ENCODE results near the gene ERBB4. TPM values are rescaled to one million over a fixed set of nuclear protein-coding genes. Genes with fewer than 3 reads are reported as not detected.

The ERBB4 gene
- total RNA-seq, 3 donors from 2014 or later = 1.6 to 53.1 (median 18.4) TPM

DNA sequence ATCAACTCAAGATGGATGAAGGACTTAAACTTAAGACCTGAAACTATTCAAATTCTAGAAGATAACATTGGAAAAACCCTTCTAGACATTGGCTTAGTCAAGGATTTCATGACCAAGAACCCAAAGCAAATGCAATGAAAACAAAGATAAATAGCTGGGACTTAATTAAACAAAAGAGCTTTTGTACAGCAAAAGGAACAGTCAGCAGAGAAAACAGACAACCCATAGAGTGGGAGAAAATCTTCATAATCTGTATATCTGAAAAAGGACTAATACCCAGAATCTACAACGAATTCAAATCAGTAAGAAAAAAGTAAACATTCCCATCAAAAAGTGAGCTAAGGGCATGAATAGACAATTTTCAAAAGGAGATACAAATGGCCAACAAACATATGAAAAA is 171.2 kb downstream of the ERBB4 start:
- no peak overlapping the region for H3K27ac ChIP-seq
- TF ChIP-seq, protein P1, sequence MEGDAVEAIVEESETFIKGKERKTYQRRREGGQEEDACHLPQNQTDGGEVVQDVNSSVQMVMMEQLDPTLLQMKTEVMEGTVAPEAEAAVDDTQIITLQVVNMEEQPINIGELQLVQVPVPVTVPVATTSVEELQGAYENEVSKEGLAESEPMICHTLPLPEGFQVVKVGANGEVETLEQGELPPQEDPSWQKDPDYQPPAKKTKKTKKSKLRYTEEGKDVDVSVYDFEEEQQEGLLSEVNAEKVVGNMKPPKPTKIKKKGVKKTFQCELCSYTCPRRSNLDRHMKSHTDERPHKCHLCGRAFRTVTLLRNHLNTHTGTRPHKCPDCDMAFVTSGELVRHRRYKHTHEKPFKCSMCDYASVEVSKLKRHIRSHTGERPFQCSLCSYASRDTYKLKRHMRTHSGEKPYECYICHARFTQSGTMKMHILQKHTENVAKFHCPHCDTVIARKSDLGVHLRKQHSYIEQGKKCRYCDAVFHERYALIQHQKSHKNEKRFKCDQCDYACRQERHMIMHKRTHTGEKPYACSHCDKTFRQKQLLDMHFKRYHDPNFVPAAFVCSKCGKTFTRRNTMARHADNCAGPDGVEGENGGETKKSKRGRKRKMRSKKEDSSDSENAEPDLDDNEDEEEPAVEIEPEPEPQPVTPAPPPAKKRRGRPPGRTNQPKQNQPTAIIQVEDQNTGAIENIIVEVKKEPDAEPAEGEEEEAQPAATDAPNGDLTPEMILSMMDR (IDR thresholded peaks at IDR 0.05) = no peak
- TF ChIP-seq POLR2AphosphoS5 (IDR thresholded peaks at IDR 0.05) = no peak
- no peak for TF ChIP-seq POLR2A (IDR thresholded peaks at IDR 0.05)
- DNase-seq (ENCODE audit: low spot score in 2 of 2) = no peak
- H3K4me3 ChIP-seq = no peak overlapping the region
- H3K36me3 ChIP-seq = no peaks in the 10 kb centered on the region
- intact Hi-C loops (cut with DNase I; ENCODE audit: low total_unique reads) = no loop called here
- no peaks in the 10 kb centered on the region for H3K4me1 ChIP-seq
- no peaks in the 10 kb centered on the region for H3K27me3 ChIP-seq
- H3K9me3 ChIP-seq = no peaks in the 10 kb centered on the region

DNA sequence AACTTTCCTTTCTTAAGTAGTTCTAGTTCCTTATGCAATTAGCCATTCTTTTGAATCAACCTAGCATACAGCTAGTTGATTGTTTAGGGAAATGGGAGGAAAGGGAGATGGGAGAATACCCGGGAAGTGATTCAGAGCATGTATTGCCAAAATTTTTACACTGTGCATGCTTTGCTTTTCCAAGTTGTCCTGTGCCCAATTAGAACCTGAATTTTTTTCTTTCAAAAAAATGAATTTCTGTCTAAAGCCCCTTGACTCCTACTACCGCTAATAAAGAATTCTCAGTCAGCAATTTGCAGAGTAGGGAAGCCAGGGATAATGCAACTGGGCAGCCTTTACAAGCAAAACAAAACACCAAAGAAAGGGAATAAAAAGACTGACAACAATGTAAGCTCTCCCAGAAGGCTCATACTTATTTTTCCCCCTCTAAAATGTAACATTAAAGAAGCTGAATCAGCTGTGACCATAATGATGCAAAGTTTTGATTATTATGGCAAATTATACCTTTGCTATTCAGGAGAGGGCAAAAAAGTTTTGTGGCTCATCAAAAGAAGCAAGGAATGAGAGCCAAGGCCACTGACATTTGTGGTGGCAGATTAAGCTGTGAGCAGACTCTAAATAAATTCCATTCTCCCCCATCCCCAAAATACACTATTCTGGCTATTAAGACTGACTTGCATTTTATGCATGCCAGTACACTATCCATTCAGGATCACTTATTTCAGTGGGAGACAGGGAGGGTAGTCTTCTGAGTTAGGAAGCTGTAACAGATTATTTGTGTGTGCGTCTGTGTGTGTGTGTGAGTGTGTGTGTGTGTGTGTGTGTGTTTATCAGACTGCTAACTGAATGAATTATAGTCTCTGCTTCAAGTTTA is 174.3 kb downstream of the ERBB4 start:
- Histone ChIP-seq H3K4me1 (no peaks in the 10 kb centered on the region), H3K36me3 (no peaks in the 10 kb centered on the region), H3K27ac (no peak overlapping the region), H3K27me3 (no peaks in the 10 kb centered on the region), H3K4me3 (no peak overlapping the region), H3K9me3 (no peaks in the 10 kb centered on the region)
- intact Hi-C loops (cut with DNase I; ENCODE audit: low total_unique reads) = no loop called here
- no peak for DNase-seq (ENCODE audit: low spot score in 2 of 2)
- TF ChIP-seq POLR2AphosphoS5 (IDR thresholded peaks at IDR 0.05) = no peak
- TF ChIP-seq, protein P1 (IDR thresholded peaks at IDR 0.05) = no peak
- TF ChIP-seq POLR2A (IDR thresholded peaks at IDR 0.05) = no peak

DNA sequence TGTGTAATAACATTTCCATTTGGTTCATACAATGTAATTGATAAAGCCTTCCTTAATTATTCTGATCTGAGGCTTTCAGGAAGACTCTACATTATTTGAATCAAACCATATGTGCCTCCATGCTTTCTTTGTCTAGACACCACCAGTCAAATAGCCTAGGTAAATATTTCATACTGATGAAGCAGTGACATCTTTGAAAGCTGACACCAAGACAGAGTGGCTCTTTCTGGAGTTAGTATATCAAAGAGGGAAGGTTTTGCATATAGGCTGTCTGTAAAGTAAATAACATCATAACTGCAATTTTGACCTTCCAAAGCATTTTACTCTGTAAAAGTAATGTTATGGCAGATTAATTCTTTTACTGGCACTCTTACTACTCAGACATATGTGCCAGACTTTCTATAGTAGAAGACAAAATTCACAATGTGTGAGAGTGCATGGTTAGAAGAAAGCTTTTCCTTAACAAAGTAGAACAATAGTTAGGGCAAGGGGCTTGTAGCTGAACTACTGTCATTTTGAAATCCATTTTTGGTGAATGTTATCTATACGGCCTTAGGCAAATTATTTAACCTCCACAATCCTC is 177.3 kb downstream of the ERBB4 start:
- no peak for TF ChIP-seq POLR2AphosphoS5 (IDR thresholded peaks at IDR 0.05)
- TF ChIP-seq, protein P1 (IDR thresholded peaks at IDR 0.05) = no peak
- TF ChIP-seq POLR2A (IDR thresholded peaks at IDR 0.05) = no peak
- Histone ChIP-seq H3K36me3 (no peaks in the 10 kb centered on the region), H3K27me3 (no peaks in the 10 kb centered on the region), H3K27ac (no peak overlapping the region), H3K4me1 (no peaks in the 10 kb centered on the region), H3K4me3 (no peak overlapping the region), H3K9me3 (no peaks in the 10 kb centered on the region)
- intact Hi-C loops (cut with DNase I; ENCODE audit: low total_unique reads) = no loop called here
- DNase-seq (ENCODE audit: low spot score in 2 of 2) = no peak

DNA sequence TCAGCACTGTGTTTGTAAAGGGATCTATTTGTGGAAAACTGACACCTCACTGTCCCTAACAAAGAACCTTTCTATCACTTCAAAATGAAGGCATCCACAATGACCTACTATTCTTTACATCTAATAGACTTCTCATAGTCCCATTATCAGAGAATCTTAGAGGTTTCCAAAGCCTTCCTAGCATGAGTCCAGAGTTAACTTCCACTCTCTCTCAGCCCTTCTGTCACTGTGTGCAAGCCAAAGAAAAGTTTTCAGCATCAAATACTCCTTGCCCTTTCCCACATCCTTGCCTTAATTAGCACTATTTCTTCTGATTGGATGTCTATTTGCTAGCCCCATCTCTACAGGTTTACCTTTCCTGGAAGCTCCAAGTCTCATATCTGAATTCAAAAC is 178.5 kb downstream of the ERBB4 start:
- TF ChIP-seq, protein P1 (IDR thresholded peaks at IDR 0.05) = no peak
- no peak for TF ChIP-seq POLR2AphosphoS5 (IDR thresholded peaks at IDR 0.05)
- no peak for TF ChIP-seq POLR2A (IDR thresholded peaks at IDR 0.05)
- H3K27me3 ChIP-seq = no peaks in the 10 kb centered on the region
- H3K4me3 ChIP-seq = no peak overlapping the region
- intact Hi-C loops (cut with DNase I; ENCODE audit: low total_unique reads) = no loop called here
- H3K9me3 ChIP-seq = no peaks in the 10 kb centered on the region
- no peaks in the 10 kb centered on the region for H3K4me1 ChIP-seq
- no peaks in the 10 kb centered on the region for H3K36me3 ChIP-seq
- DNase-seq (ENCODE audit: low spot score in 2 of 2) = no peak
- no peak overlapping the region for H3K27ac ChIP-seq

DNA sequence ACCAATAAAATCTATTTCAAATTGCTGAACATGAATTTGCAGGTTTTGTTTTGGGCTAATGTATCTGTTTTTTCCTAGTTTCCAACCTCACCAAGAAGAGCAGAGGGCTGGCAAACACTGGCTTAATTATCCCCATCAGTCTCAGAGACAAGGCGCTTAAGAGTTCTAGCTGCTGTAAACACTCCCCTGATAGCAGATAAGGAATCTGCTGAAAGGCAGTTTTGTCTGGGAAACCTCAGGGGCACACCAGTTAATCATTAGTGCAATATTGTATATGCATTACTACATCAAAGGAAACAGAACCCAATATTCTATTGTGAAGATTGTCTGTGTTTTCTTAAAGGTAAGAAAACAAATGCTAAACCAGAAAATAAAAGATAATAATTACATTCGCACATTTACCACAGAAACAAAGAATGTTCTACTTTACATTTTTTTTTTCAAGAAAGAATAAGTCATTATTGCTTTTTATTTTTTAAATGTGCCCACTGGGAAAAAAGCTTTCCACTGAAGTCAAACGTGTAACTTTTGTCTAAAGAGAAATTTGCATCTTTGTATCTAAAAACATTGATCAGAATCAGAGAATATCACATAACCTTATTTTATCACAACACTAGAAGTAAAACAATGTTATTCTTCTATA is 179.1 kb downstream of the ERBB4 start:
- Histone ChIP-seq H3K4me3 (no peak overlapping the region), H3K27ac (no peak overlapping the region), H3K27me3 (no peaks in the 10 kb centered on the region), H3K4me1 (no peaks in the 10 kb centered on the region), H3K9me3 (no peaks in the 10 kb centered on the region), H3K36me3 (no peaks in the 10 kb centered on the region)
- intact Hi-C loops (cut with DNase I; ENCODE audit: low total_unique reads) = no loop called here
- DNase-seq (ENCODE audit: low spot score in 2 of 2) = no peak
- TF ChIP-seq POLR2AphosphoS5 (IDR thresholded peaks at IDR 0.05) = no peak

Measured in breast epithelium (tissue), 4 donors.